Inferior parietal cortex (tissue), 1 donor: ENCODE data around the gene AUP1.

Source experiments
- DNase-seq: peaks from one replicate; pipeline ENCODE4 v3.0.0-alpha.2; 2016; ENCODE audit errors: extremely low spot score

Gene AUP1

GRCh38 chr2:74535440-74535965 is 6.0 kb upstream of the AUP1 start:
- no peak for DNase-seq

- no peak for DNase-seq
These were observed 4.9 kb upstream of the AUP1 start for GRCh38 chr2:74534411-74534810.

- no peak for DNase-seq
These were observed 4.0 kb upstream of the AUP1 start for GRCh38 chr2:74533464-74533863.

GRCh38 chr2:74532222-74532621 is 2.7 kb upstream of the AUP1 start:
- no peak for DNase-seq

- no peak for DNase-seq
These were observed 2.2 kb upstream of the AUP1 start for GRCh38 chr2:74531666-74532065.

- DNase-seq = peak; percentile 59
These were observed 1.0 kb upstream of the AUP1 start for GRCh38 chr2:74530239-74531187.

- DNase-seq = no peak
These were observed 728 bp downstream of the AUP1 start for GRCh38 chr2:74528600-74529356.

GRCh38 chr2:74527741-74528140 is 1.8 kb downstream of the AUP1 start:
- DNase-seq = no peak

- no peak for DNase-seq
These were observed 2.8 kb downstream of the AUP1 start for GRCh38 chr2:74526649-74527230.

- no peak for DNase-seq
These were observed 3.5 kb downstream of the AUP1 start, which contains the start of gene DQX1 for GRCh38 chr2:74525717-74526648. TSS of gene DQX1 (minus strand) at chr2:74526231. CDS start at chr2:74525729, 502 bp downstream.

- no peak for DNase-seq
These were observed 4.4 kb downstream of the AUP1 start for GRCh38 chr2:74524955-74525716.

GRCh38 chr2:74524005-74524404 is 5.5 kb downstream of the AUP1 start:
- DNase-seq = no peak

- DNase-seq = no peak
These were observed 7.0 kb downstream of the AUP1 start for GRCh38 chr2:74522516-74522915.

- no peak for DNase-seq
These were observed 12.9 kb downstream of the AUP1 start for GRCh38 chr2:74516650-74517049.

GRCh38 chr2:74515981-74516633 is 13.4 kb downstream of the AUP1 start:
- DNase-seq = no peak

GRCh38 chr2:74515271-74515980 is 14.1 kb downstream of the AUP1 start:
- no peak for DNase-seq

GRCh38 chr2:74514368-74515270 is 14.9 kb downstream of the AUP1 start, which contains the start of gene TLX2:
TSS of gene TLX2 (plus strand) at chr2:74514450. CDS start at chr2:74514807, 357 bp downstream.
- no peak for DNase-seq
